ENCODE results near the gene GALNT2.

DNA sequence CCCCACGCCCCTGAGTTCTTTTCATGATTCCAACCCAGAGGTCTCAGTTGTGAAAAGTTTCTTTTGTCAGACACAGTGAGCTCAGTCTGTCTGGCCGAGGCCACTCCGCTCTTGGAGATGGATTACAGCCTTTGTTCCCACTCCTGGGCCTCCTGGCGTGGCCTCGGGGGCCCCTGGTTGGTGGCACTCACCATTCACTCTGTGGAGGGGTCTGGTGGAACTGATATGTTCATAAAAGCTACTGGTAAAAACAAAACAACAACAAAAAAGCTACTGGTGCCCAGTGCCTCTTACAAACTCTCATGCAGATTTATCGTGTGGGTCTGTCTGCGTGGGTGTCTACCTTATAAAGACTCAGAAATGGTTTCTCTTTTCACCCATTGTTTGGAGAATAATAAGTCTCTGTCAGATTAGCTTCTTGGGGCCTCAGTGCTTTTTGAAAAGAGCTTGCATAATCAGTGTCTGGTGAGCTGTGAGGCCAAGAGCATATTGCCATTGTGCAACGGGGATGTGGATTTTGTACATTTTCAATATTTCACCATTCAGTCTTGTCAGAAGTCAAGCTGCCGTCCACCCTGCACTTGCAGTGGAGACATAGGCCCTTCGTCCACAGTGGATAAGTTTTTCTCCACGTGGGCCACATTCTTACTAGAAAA is 86.7 kb downstream of the GALNT2 start:
- TF ChIP-seq POLR2A (IDR thresholded peaks at IDR 0.05; ENCODE audit: low read length) (no peak), GATA1 (IDR thresholded peaks at IDR 0.05; ENCODE audit: low read depth, low read length) (no peak)
